Medulla oblongata (tissue), 1 donor: Measurements from ENCODE around the gene ZNF653.
"Not testable (repeated sequence)": the region's sequence is repeated elsewhere in the genome, so short reads cannot be mapped to it uniquely, and the experiment has no call there.

Source experiments
- DNase-seq: peaks from one replicate; pipeline ENCODE4 v3.0.0-alpha.2; 2015; ENCODE audit errors: extremely low spot score

The ZNF653 gene

DNA sequence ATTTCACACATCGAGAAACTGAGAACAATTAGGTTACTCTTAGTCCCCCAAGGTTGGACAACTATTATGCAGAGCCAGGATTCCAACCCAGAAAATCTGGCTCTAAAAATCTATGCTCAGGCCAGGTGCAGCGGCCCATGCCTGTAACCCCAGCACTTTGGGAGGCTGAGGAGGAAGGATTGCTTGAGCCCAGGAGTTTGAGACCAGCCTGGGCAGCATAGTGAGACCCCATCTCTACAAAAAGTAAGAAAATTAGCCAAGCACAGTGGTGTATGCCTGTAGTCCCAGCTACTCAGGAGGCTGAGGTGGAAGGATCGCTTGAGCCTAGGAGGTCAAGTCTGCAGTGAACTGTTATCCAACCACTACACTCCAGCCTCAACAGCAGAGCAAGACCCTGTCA, 72.1 kb downstream of the ZNF653 start:
- not testable (repeated sequence) for DNase-seq
